SK-N-MC (cell line): Measurements from ENCODE around the gene ERC2.

Experiments
- DNase-seq: peaks from one replicate; pipeline ENCODE4 v3.0.0-alpha.2; 2011; ENCODE audit warnings: low read depth, low spot score
- H3K27ac ChIP-seq: fragments of 200-600 bp; sonication (generic); 2 replicates; pipeline ENCODE4 v1.5.1; 2016; ENCODE audit warnings: mixed run types
- H3K36me3 ChIP-seq: fragments of 200-600 bp; sonication (generic); 2 replicates; pipeline ENCODE4 v1.6.1; 2017; ENCODE audit warnings: antibody characterized with exemption, low read length, mixed read lengths; ENCODE audit not compliant: insufficient read depth
- H3K4me3 ChIP-seq: fragments of 200-600 bp; sonication (generic); 2 replicates; pipeline ENCODE4 v1.5.1; 2016
- H3K9ac ChIP-seq: fragments of 200-600 bp; sonication (generic); 2 replicates; pipeline ENCODE4 v1.8.0; 2017; ENCODE audit warnings: mixed run types, mixed read lengths; ENCODE audit not compliant: insufficient read length
- H3K9me3 ChIP-seq: fragments of 200-600 bp; sonication (generic); 2 replicates; pipeline ENCODE4 v1.6.1; 2017; ENCODE audit warnings: low read depth, mild to moderate bottlenecking, antibody characterized with exemption, low read length, moderate library complexity, mixed read lengths
- EZH2 ChIP-seq: fragments of 200-600 bp; sonication (generic); IDR thresholded peaks from one replicate; pipeline ENCODE4 v1.6.1; 2017; ENCODE audit warnings: antibody characterized with exemption
- FOXP2 ChIP-seq: optimal IDR thresholded peaks from 2 replicates; pipeline ENCODE3; 2011; ENCODE audit warnings: mild to moderate bottlenecking, moderate library complexity; ENCODE audit not compliant: insufficient read depth; ENCODE audit errors: extremely low read length, control extremely low read depth
- POLR2AphosphoS5 ChIP-seq: IDR thresholded peaks from 2 replicates; pipeline ENCODE4 v1.6.1; 2012; ENCODE audit warnings: mild to moderate bottlenecking, low read depth, low read length, borderline replicate concordance

The ERC2 gene

DNA sequence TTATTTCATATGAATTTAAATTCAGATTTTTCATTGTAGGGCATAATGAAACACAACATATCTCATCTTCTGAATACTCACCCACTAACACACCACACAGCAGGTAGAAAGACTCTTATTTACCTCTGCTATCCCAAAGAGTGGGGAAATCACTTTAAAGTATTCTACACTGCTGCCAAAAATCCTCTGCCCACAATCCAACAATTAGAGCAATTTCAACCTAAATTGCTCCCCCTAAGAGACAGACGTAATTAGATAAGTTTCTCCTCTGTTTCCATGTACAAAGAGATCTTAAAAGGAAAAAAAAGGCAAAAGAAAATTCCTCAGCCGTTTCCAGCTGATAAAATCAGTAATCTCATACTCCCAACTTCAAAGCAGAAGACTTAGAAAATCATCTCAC is 331.8 kb downstream of the ERC2 start:
- H3K9ac ChIP-seq = no peak overlapping the region
- no peak overlapping the region for H3K27ac ChIP-seq
- H3K36me3 ChIP-seq = no peaks in the 10 kb centered on the region
- DNase-seq = no peak
- H3K4me3 ChIP-seq = no peak overlapping the region
- TF ChIP-seq EZH2 (no peak), POLR2AphosphoS5 (no peak), FOXP2 (no peak)
- H3K9me3 ChIP-seq = no peaks in the 10 kb centered on the region

DNA sequence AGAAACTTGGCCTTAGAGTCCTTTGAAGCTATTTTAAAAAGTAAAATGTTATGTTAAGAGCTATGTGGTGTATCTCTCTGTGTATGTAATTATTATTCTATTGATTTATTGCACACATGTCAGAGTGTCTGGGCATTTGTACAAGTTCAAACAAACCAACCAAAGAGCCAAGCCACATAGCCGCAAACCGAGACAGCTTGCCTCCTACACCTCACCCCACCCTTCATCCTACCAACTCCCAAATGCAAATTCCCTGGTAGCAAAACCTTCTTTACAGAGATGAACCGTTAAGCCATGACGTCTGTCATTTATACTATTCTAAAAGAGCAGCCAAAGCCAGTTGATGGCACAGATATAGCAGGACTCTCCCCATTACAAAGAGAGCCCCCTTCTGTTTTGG is 332.3 kb downstream of the ERC2 start:
- Histone ChIP-seq H3K9me3 (no peaks in the 10 kb centered on the region), H3K4me3 (no peak overlapping the region), H3K27ac (no peak overlapping the region), H3K9ac (no peak overlapping the region), H3K36me3 (no peaks in the 10 kb centered on the region)
- TF ChIP-seq EZH2 = no peak
- TF ChIP-seq FOXP2 = no peak
- TF ChIP-seq POLR2AphosphoS5 = no peak
- DNase-seq = no peak

DNA sequence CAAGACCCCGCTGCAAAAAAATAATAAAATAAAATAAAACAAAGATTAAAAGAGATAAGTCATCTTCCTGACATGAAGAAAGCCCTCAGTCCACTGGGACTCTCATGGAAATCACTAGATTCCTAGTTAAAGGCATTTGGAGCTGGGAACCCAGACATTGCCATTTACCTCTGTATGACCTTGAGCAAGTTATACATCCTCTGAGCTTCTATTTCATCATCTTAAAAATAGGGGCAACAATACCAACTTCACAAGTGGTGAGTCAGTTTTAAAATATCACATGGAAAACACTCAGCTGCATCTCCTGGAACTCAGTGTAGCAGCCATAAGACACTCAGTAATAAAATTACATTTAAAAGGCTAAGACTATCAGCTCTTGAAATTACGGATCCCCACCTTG is 334.8 kb downstream of the ERC2 start:
- no peaks in the 10 kb centered on the region for H3K36me3 ChIP-seq
- DNase-seq = no peak
- H3K9ac ChIP-seq = no peak overlapping the region
- no peaks in the 10 kb centered on the region for H3K9me3 ChIP-seq
- no peak overlapping the region for H3K27ac ChIP-seq
- no peak for TF ChIP-seq EZH2
- no peak for TF ChIP-seq FOXP2
- TF ChIP-seq POLR2AphosphoS5 = no peak
- no peak overlapping the region for H3K4me3 ChIP-seq

DNA sequence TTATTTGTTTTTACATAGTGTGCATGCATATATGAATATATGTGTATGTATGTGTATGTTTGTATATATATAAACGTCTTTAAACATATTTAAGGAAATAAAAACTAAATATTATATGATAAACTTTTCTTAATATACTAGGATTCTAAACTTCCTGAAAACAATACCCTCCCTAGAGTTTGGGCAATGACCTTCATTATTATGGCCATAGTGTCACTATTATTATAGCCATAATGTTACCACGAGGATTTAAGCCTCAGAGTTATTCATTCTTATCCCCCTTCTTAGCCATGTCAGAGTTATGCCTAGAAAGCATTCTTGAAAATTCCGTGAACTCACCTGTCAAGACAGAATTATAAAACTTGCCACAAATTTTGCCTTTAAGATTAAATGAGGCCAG is 335.5 kb downstream of the ERC2 start:
- TF ChIP-seq EZH2 (no peak), FOXP2 (no peak), POLR2AphosphoS5 (no peak)
- Histone ChIP-seq H3K36me3 (no peaks in the 10 kb centered on the region), H3K9ac (no peak overlapping the region), H3K4me3 (no peak overlapping the region), H3K27ac (no peak overlapping the region), H3K9me3 (no peaks in the 10 kb centered on the region)
- DNase-seq = no peak

DNA sequence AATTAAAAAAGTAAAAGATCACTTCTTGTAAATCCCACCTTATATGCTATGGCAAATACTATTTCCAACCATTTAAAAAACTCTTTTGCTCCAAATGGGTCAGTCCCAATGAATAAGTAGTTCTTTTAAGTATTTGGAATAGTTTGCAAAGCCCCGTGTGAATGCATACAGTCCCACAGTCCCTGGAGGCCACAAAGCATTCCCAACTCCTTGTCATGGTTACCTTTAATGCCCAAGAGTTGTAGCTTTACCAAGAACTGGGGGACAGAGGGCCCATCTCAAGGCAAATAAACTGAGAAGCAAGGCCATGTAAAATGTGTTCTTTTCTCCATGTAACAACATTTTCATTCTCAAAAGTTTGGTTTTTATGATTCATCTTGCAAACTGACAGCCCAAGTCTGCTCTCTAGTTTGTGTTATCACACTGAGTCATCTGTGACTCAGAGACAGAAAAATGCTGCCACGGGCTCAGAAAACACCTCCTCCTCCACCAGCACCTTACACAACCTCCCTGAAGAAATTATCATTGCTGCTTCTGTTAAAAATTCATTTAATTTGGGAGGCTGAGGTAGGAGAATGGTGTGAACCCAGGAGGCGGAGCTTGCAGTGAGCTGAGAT is 336.2 kb downstream of the ERC2 start:
- TF ChIP-seq POLR2AphosphoS5 (no peak), FOXP2 (no peak), EZH2 (no peak)
- DNase-seq = no peak
- Histone ChIP-seq H3K36me3 (no peaks in the 10 kb centered on the region), H3K9ac (no peak overlapping the region), H3K9me3 (no peaks in the 10 kb centered on the region), H3K27ac (no peak overlapping the region), H3K4me3 (no peak overlapping the region)

DNA sequence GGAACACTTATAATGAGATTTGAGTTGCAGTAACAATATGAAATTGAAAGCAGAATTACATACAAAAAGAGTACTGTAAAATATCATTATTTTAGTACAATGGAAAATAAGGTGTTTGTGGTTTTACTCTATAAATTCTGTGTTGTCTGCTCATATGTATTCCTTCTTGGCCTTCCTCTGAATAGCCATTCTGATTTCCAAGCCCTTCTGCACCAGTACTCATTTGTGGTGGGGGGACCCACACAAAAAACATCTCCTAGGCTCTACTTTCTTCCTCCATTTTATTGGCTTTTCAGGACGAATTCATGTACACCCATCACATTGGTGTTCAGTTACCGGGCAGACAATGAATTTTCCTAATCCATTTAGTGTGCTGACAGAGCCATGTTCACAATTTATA is 338.2 kb downstream of the ERC2 start:
- H3K27ac ChIP-seq = no peak overlapping the region
- no peak for DNase-seq

DNA sequence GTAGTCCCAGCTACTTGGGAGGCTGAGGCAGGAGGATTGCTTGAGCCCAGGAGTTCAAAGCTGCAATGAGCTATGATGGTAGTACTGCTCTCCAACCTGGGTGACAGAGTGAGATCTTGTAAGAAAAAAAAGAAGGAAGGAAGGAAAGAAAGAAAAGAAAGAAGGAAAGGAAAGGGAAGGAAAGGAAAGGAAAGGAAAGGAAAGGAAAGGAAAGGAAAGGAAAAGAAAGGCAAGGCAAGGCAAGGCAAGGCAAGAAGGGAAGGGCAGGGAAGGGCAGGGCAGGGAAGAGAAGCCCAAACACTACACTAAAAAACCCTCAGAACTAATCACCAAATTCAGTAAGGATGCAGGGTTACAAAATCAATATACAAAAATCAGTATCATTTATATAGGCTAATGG is 341.6 kb downstream of the ERC2 start:
- no peaks in the 10 kb centered on the region for H3K9me3 ChIP-seq
- no peak for DNase-seq
- H3K4me3 ChIP-seq = no peak overlapping the region
- no peak for TF ChIP-seq FOXP2
- TF ChIP-seq POLR2AphosphoS5 = no peak
- no peak for TF ChIP-seq EZH2
- no peak overlapping the region for H3K27ac ChIP-seq
- H3K36me3 ChIP-seq = no peaks in the 10 kb centered on the region
- H3K9ac ChIP-seq = no peak overlapping the region

More for the DNA sequence above, 338.2 kb downstream of the ERC2 start:
- H3K4me3 ChIP-seq = no peak overlapping the region
- H3K9ac ChIP-seq = no peak overlapping the region
- TF ChIP-seq FOXP2 (no peak), EZH2 (no peak)
- H3K9me3 ChIP-seq = no peaks in the 10 kb centered on the region
- no peaks in the 10 kb centered on the region for H3K36me3 ChIP-seq

DNA sequence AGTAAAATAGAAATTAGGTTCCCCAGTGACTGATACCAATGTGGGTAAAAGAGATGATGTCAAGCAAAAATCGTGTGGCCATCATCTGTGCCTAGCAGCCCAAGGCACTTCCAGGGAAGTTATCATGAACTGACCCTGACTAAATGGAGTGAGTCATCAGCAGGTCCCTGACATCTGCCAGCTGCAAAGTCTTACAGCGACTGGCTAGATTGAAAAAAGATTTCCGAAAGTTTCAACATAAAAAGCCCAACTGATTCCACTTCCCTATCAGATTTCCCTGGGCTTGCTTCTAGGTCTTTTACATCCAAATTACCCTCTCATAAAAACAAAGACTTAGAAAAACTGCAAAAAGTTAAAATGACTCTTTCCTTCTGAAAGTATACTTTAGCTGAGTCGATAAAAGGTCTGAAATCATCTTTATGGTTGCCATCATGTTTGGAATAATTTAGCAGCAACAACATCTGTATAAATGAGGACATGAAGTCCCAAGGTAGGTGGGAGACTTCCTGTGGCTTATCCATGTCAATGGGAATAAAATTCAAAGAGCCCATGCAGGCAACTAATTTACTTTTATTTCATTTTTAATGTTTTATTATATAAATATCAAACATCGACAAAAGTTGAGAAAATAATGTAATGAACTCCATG is 342.8 kb downstream of the ERC2 start:
- H3K27ac ChIP-seq = no peak overlapping the region
- H3K4me3 ChIP-seq = no peak overlapping the region
- no peak for DNase-seq
- TF ChIP-seq POLR2AphosphoS5 (no peak), FOXP2 (no peak)
- no peaks in the 10 kb centered on the region for H3K36me3 ChIP-seq
- no peak overlapping the region for H3K9ac ChIP-seq
- H3K9me3 ChIP-seq = no peaks in the 10 kb centered on the region

DNA sequence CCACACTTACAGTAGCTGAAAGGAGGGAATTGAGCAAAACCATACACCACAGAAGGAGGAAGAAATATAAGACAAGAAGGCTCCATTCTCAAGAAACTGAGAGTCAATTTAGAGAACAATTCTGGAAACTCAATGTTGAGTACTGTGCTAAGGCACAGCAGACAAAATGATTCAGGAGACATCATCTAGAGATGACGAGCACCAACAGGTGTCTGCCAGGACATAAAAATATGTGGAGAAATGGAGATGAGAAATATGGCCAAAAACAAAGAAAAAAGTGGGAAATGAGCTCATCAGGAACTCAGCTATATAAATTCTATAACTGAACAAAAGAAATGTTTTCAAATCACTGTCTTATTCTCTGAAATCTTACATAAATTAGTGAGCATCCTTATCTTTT is 343.7 kb downstream of the ERC2 start:
- TF ChIP-seq EZH2 = no peak
- no peak for TF ChIP-seq POLR2AphosphoS5
- TF ChIP-seq FOXP2 = no peak
- DNase-seq = no peak
- no peak overlapping the region for H3K4me3 ChIP-seq
- no peak overlapping the region for H3K27ac ChIP-seq
- H3K9ac ChIP-seq = no peak overlapping the region
- no peaks in the 10 kb centered on the region for H3K9me3 ChIP-seq
- no peaks in the 10 kb centered on the region for H3K36me3 ChIP-seq
